ENCODE data around the gene RBMXL3.

Gene RBMXL3

GRCh38 chrX:115229337-115230003 lies 40.3 kb downstream of the RBMXL3 start:
- no peak overlapping the region for H3K4me3 ChIP-seq (ENCODE audit: low read depth in 1 of 2, low read length in 1 of 2)
- no peaks in the 10 kb centered on the region for H3K9me3 ChIP-seq
- no peaks in the 10 kb centered on the region for H3K36me3 ChIP-seq
- no peak for TF ChIP-seq CTCF (IDR thresholded peaks at IDR 0.05)
- peaks cover 28% of the 10 kb centered on the region for H3K27me3 ChIP-seq
- H3K27ac ChIP-seq: no peak overlapping the region
- no peaks in the 10 kb centered on the region for H3K4me1 ChIP-seq (ENCODE audit: control insufficient read depth in 1 of 2, insufficient read depth in 1 of 2, low read depth in 1 of 2, low read length in 1 of 2)

- peaks cover 41% of the 10 kb centered on the region for H3K27me3 ChIP-seq
- no peaks in the 10 kb centered on the region for H3K36me3 ChIP-seq
- H3K4me3 ChIP-seq (ENCODE audit: low read depth in 1 of 2, low read length in 1 of 2): no peak overlapping the region
- H3K9me3 ChIP-seq: no peaks in the 10 kb centered on the region
- TF ChIP-seq CTCF (IDR thresholded peaks at IDR 0.05): no peak
- H3K27ac ChIP-seq: no peak overlapping the region
- H3K4me1 ChIP-seq (ENCODE audit: control insufficient read depth in 1 of 2, insufficient read depth in 1 of 2, low read depth in 1 of 2, low read length in 1 of 2): no peaks in the 10 kb centered on the region
Observed at GRCh38 chrX:115232933-115233496, 43.8 kb downstream of the RBMXL3 start.

GRCh38 chrX:115233497-115234455 lies 44.6 kb downstream of the RBMXL3 start, which contains the start of gene LRCH2:
Gene LRCH2 (minus strand): TSS chrX:115234096. CDS start chrX:115234041, 55 bp downstream.
- H3K4me1 ChIP-seq (ENCODE audit: control insufficient read depth in 1 of 2, insufficient read depth in 1 of 2, low read depth in 1 of 2, low read length in 1 of 2): no peaks in the 10 kb centered on the region
- no peak within 1 kb of the TSS for H3K27ac ChIP-seq
- no peaks in the 10 kb centered on the region for H3K36me3 ChIP-seq
- no peak for TF ChIP-seq CTCF (IDR thresholded peaks at IDR 0.05)
- no peak within 1 kb of the TSS for H3K4me3 ChIP-seq (ENCODE audit: low read depth in 1 of 2, low read length in 1 of 2)
- no peaks in the 10 kb centered on the region for H3K9me3 ChIP-seq
- H3K27me3 ChIP-seq: peaks cover 41% of the 10 kb centered on the region

- Histone ChIP-seq H3K36me3 (no peaks in the 10 kb centered on the region), H3K9me3 (no peaks in the 10 kb centered on the region), H3K4me3 (ENCODE audit: low read depth in 1 of 2, low read length in 1 of 2) (no peak overlapping the region), H3K27me3 (peaks cover 41% of the 10 kb centered on the region), H3K27ac (no peak overlapping the region), H3K4me1 (ENCODE audit: control insufficient read depth in 1 of 2, insufficient read depth in 1 of 2, low read depth in 1 of 2, low read length in 1 of 2) (no peaks in the 10 kb centered on the region)
- no peak for TF ChIP-seq CTCF (IDR thresholded peaks at IDR 0.05)
Observed at GRCh38 chrX:115234461-115234860, 45.3 kb downstream of the RBMXL3 start.

GRCh38 chrX:115236560-115236959 lies 47.4 kb downstream of the RBMXL3 start:
- TF ChIP-seq CTCF (IDR thresholded peaks at IDR 0.05): no peak
- Histone ChIP-seq H3K4me3 (ENCODE audit: low read depth in 1 of 2, low read length in 1 of 2) (no peak overlapping the region), H3K4me1 (ENCODE audit: control insufficient read depth in 1 of 2, insufficient read depth in 1 of 2, low read depth in 1 of 2, low read length in 1 of 2) (no peaks in the 10 kb centered on the region)

More at GRCh38 chrX:115236560-115236959, 47.4 kb downstream of the RBMXL3 start:
- no peaks in the 10 kb centered on the region for H3K9me3 ChIP-seq
- H3K36me3 ChIP-seq: no peaks in the 10 kb centered on the region
- no peak overlapping the region for H3K27ac ChIP-seq
- peaks cover 41% of the 10 kb centered on the region for H3K27me3 ChIP-seq
